Activated CD8-positive, alpha-beta memory T cell treated with anti-CD3 and anti-CD28 coated beads for 1 hour (primary cell): ENCODE results near the gene POU2F3.

Experiments
- DNase-seq, 2 donors: peaks; one replicate each; pipeline ENCODE4 v3.0.0-alpha.2; 2020; ENCODE audit warnings: low read depth in 1 of 2; ENCODE audit errors: extremely low read depth in 1 of 2

The POU2F3 gene

DNA sequence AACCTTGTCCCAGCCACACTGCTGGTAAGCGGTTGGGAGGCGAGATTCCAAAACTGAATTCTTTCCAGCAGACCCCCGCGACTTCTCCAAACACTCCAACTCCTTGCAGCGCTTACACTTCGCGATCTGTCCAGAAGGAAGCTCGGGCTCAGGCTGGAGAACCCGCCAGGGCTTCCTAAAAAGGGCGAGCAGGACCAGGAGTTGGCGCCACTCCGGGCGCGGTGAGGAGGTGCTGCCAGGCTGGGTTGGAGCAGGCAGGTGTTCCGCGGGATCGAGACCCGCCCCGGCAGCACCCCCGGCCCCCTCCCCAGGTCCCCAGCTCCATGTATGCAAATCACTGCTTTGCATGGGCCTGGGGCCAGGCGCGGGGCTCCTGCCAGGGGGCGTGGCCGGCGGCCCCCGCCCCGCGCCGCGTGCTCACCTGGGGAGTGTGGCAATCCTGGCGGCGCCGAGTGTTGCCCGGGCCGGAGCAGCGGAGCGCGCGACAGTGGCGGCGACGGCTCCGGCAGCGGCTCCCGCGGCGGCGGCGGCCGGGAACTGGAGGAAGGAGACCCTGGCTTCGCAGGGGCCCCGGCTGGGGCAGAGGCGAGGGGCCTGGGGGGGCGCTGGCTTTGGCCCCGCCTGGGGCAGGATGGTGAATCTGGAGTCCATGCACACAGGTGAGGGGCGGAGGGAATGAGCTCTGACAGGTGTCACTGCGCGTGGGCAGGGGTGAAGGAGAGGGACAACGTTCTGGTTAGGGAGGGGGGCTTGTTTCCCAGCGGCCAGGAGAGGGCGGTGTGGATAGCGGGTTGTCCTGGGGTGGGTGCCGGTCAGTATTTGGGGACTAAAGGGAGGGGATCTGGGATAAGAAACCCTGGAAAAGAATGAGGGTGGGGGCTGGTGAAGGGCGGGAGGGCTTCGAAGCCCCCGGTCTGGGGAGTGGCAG is at the start of gene POU2F3:
Gene POU2F3 (plus strand): TSS at position 428 of the 928 bp plus-strand sequence. CDS start 204 bp downstream, at position 632.
- DNase-seq: no peak

DNA sequence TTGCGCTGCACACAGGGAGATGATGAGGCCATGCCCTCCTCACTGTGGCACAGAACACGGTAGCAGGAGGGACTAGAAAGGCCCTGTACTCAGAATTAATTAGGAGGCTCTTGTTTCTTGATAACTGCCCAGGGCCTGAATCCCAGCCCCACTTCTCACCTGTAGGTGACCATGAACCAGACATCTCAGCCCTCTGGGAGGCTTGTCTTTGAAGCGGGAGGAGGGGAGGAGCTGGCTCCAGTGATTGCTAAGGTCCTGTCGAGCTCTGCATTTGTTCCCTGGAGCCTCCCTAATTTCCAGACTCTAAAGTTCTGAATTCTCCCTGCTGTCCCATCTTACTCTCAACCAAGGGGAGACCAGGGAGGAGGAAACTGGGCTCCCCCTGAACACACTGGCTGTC is 48.9 kb upstream of the POU2F3 start:
- no peak for DNase-seq

DNA sequence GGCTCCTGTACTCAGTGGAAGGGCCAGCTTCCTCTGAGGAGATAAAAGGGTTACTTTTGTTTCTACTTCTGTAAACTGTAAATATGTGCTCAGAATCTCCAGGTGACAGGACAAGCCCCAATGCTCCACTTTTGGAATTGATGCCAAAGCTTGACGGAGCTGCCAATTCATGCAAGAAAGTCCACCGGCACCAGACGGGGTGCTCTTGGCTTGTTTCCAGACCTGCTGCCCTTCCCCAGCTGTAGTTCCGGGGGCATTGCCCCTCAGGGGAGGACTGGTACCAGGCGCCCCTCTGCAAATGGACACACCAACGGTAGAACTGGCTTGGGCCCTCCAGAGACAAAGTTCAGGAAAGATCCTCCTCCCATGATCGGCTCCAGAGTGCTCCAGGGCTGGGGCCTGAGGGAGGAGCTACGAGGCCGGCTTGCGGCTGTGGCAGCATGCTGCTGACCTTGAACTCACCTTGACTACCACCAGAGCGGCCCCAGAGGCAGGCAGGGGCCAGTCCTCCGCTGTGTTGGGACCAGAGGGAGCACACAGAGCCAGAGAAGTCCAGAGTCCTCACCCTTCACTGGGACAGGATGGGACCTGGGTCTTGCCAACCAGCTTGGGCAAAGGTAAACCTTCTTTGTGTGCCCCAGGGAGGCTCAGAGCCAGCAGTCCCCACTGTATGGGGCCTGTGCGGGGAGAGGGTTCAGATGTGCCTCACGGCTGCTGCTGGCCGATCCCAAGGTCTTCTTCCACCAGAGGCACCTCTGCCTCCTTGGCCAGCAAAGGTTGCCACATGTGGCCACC is 46.9 kb upstream of the POU2F3 start:
- no peak for DNase-seq

DNA sequence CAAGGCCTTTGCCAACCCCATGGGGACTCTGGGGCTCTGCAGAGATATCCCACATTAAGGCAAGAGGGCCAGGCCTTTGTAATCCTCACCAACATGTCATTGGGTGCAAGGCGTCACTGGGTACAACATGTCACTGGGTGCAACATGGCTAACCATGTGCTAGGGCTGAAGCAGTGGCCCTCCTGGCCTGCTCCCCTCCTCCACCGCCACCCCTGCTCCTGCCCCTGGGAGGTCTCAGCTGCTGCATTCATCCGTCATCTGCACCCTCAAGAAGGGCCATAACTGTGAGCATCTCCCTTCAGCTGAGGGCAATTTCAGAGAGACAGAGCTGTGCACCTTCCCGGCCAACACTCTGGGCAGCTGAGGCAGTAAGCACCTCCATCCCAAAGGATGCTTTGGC is 45.8 kb upstream of the POU2F3 start:
- DNase-seq: no peak

DNA sequence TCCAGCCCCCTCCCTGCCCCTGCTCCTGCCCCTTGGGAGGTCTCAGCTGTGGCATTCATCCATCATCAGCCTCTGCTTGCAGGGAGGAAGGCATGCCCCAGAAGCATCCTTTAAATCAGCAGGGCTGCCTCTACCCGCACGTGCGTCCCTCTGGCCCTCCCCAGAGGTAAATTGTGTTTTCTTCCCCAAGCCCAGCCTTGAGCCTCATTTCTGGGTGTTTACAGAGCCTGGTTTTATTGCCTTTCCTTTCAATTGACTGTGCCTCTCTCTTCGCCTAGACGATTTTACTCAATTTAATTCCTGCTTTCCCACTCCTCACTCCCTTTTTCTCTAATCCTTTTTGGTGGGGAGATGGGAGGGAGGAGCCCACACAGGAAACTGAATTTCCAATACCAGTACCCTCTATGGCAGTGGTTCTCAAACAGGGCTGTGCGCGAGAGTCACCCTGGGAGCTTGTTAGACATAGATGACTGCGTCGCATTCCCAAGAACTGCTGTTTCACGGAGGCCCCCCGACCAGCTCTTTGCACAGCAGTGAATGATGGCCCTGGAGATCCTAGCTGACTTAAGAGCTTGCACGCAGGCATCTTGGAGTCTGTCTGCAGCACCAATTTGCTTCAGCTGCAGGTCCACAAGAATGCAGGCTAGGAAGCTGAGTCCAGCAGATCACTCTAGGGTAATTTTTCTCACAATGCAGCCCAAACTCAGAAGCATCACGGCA is 44.2 kb upstream of the POU2F3 start:
- no peak for DNase-seq

DNA sequence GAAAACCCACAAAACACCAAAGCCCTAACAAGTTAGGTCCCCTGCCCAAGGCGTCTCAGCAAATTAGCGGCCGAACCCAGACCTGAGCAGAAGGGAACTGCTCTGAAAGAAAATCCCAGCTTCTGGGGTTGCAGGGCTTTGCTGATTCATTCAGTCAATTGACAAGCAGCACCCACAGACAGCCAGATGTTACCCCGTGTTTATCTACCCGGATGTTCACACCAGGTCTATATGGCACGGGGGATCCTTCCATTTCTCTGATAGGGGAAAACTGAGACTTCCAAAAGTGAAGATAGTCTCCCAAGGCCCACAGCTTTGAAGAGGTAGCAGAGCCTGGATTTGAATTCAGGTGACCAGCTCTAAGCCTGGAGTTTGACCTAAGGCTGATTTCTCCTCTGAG is 43.1 kb upstream of the POU2F3 start:
- DNase-seq: no peak

DNA sequence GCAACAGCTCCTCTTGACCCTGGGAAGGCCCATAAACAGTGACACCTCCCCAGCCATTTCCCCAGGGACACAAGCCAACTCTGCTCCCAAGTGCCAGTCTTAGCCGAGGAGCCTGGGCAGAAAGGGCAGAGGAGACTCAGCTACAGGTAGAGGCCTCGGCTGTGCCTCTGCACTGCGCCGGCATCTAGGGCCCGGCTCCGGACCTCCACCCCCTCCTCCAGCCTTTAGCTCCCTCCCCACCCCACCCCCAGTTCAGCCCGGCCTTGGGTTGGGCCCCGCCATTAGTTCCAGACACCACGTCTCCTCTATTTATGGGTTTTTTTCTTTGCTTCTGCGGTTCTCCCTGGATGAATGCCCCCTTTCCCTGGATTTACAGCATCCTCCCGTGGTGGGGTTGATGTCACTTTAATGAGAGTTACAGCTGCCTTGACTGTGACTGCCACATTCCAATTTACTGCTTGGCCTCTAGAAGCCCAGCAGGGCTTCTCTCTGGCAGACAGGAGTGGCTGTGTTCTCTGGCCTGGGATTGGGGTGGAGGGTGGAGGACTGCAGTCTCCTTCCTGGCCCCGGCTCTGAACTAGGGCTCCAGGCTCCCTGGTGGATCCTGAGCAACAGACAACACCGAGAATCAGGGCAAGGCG is 42.6 kb upstream of the POU2F3 start:
- no peak for DNase-seq

DNA sequence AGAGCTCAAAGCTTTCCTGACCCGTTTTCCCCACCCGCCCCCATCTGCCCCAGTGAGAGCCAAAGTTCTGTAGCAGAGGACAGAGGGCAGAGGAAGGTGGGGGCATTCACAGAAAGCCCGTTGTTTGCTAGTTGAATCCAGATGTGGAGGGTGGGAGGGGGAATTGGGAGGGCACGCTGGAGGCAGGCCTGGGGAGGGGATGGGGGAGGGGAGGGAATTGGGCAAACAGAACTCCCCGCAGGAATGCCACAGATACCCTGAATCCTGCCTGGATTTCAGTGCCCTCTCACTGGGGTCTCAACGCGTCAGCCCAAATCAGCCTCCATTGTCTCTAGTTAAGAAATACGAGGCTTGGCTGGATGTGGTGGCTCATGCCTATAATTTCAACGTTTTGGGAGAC is 42.0 kb upstream of the POU2F3 start:
- DNase-seq: no peak

DNA sequence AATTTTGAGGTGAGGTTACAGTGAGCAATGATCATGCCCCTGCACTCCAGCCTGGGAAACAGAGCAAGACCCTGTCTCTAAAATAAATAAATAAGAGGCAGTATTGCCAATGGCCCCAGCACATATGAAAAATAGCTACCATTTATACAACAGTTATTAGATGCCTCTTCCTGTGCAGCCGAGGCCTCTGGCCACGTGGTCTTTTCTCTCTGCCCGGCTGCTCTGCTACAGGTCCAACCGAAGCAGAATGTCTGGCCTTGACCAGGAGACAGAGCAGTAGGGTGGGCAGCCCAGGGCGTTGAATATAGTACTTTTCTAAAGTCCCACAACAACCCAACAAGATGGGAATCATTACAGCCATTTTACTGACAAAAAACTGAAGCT is 41.5 kb upstream of the POU2F3 start:
- DNase-seq: no peak

DNA sequence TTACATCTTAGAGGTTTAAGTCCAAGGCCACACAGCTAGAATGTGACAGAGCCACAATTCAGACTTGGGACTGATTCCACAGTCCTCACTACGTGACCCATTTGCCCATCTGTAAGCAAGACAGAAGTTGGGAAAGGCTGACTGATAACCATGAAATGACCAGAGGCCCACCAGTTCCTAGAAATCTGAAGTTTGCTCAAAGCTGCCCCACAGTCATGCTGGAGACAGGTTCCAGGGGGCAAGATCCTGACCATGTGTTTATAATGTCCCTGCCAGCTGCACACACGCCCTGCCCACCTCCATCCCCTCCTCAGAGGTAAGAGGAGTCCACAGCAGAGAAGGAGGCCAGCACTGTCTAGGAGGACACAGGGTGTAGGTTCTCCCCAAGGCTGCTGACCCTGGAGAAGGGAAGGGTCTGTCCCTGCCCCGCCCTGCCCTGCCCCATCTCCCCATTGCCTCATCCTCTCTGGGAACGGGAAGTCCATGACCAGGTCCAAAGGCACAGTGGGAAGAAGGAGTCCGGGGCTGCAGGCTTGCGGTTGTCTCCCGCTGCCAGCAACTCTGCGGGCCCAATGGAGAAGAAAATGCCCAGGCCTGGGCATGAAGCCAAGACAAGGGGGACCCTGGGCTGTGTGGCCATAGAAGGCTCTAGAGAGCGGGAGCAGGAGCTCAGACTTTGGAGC is 41.0 kb upstream of the POU2F3 start:
- DNase-seq: no peak

DNA sequence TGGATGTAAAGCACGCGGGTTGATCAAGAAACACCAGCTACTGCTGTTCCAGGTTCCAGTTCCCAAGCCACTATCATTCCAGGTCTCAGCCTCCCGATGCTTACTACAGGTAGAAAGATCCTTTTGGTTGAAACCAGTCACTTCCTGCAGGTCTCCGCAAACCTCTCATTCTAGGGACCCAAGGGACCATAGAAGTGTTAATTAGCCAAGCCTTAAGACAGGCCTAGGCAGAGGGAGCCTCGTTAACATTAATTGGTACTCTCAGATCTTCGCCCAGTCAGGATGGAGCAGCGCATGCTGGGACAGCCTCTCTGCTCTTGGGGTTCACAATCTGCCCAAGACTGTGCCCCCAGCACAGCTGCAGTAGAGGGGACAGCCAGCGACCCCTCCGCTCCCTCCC is 40.3 kb upstream of the POU2F3 start:
- no peak for DNase-seq

DNA sequence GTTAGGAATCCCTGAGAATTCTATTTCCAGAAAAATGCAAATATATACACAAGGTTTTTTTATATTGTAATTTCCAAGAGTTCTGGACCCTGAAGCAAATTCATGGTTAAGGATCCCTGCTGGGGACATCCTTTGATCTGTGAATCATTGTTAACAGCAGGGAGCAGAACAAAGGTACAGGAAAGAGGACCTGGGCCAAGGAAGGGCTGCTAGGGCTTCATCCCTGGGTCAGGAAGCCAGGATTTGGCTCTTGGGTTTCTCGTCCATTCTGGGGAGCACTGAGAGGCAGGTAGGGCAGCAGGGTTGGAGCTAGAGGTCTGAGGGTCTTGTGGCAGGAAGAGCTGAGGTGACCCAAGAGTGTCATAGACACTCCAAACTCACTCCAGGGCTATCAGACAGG is 39.3 kb upstream of the POU2F3 start:
- DNase-seq: no peak

DNA sequence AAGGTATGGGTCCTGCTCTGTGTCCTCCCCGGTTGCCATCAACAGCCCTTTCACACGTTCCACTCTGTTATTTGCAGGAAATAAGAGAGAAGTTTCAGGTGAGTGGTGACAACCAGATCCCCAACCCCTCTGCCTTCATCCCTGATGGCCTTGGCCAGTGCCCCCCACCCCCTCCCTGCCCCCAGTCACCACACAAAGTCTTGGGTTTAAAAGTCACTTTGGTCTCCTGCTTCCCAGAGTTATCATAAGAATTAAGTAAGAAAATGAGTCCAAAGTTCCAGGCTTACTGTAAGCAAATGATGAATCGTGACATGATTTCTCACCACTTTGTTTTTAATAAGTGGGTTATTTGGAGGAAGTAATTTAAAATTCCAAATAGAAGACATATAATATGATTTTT is 38.3 kb upstream of the POU2F3 start:
- DNase-seq: no peak

DNA sequence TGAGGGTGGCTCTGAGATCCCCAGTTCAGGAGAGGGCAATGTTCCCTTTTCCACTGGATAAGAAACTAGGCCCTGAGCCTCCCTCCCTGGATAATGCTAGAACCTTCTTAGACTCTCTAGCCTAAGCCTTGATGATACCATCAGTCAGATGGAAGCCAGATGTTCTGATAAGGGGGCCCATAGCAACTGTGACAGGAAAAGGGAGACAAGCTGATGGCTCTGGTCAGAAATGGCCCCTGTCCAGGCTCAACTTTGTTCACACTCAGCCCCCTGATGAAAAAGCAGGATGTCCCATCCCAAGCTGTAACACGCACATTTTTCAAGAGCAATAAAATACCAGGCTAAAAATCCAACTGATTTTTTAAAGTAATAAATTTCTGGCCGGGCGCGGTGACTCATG is 36.3 kb upstream of the POU2F3 start:
- DNase-seq: no peak

DNA sequence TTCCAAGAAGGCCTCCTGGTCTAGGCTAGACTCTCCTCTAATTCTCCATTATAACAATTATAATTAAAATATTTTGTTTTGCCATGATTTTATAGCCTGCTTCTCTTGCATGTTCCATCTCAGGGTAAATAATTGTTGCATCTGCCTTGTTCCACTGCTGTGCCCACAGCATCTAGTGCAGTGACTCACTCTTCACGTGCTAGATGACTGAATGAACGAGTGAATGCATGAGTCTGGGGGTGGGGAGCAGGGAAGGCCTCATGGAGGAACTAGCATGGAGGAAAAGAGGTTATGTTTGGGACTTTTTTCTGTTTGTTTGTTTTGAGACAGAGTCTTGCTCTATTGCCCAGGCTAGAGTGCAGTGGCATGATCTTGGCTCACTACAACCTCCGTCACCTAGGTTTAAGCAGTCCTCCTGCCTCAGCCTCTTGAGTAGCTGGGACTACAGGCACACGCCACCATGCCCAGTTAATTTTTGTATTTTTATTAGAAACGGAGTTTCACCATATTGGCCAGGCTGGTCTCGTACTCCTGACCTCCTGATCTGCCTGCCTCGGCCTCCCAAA is 34.3 kb upstream of the POU2F3 start:
- no peak for DNase-seq

DNA sequence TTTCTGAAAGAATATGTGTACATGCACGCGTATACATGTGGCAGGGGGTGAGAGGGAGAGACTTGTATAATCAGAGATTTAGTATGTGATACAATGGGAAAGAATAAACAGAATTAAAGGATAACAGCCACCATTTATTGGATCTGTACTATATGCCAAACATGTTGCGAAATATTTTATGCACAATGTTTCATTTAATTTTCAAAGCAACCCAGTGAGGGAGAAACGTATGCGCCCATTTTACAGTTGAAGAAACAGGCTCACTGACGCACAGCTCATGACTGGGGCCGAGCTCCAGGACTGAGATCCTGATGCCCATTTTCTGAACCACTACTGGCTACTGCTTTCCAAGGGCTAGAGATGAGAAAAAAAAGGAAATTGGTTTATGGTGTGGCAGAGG is 32.4 kb upstream of the POU2F3 start:
- DNase-seq: no peak

DNA sequence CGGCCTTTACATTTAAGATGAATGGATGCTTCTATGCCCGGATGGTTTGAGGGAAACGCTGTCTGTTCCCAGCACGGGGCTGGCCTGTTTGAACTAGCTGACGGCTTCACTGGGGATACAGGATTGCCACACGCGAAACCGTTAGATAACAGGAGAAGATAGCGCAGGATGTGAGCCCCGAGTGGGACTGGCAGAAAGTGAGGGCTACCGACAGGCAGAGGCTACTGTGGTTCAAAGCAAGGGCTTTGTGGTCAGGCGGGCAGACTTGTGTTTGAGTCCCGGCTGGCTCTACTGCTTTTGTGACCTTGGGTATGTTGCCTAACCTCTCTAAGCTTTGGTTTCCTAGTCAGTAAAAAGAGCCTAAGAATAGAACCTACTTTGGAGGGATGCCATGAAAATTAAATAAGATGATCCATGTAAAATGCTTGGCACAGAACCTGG is 31.9 kb upstream of the POU2F3 start:
- no peak for DNase-seq

DNA sequence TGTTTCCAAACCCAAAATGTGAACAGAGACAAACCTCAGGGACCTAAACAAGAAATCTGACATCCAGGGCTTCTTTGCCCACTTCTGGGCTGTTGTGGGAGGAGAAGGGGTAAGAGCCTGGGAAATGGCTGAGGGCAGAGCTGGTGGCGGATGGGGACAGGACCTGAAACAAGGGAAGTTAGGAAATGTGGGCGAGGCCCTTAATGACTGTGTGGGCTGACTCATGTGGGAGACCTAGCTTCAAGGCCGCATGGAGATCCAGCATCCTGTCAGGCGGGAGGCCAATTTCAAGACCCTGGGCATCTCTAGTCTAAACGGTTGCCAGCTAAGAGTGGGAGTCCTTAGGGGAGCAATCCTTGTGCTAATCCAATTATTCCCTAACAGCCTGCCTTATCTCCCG is 31.2 kb upstream of the POU2F3 start:
- no peak for DNase-seq

DNA sequence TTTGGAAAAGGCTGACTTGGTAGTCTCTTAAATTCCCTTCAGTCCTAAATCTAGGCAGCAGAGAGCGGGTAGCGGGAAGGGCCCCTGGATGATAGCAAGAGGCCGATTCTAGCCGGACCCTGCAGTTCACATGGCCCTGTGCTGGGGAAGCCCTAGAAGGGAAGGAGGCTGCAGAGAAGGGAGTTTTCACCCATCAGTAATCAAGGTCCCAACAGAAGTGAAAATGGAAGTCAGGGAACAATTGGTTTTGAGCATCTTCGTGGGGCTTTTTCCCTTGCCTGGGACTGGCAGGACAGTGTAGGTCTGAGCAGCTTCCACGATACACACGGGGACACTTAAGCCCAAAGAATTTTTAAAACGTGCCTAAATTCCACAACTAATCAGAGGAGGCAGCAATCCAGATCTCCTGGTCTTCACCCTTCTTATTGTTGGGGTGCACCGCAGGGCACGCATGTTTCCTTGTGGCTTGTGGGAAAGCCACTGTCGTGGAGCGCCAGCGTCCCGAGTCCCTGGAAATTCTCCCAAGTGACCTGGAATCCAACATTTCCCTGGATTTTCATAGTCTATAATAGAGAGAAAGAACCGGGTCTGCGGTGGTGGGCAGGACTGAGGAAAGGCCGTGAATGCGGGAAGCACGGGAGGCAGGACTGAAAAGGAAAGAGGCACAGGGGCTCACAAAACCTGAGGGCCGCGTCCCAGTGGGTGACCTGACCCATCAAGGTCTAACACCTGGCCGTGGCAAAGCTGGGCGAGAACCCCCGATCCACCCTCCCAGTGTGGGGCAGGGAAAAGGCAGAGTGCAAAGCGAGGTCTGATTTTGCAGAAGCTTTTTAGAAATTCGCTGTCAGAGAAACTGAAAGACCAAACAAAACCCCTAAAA is 30.0 kb upstream of the POU2F3 start:
- DNase-seq: no peak
